HEK293T (cell line): ENCODE results near the gene CAMSAP1.

Source experiments
- ARNT ChIP-seq: fragments of 450-650 bp; IDR thresholded peaks from 2 replicates; pipeline ENCODE4 v1.6.1; 2017; ENCODE audit warnings: mild to moderate bottlenecking
- BHLHE40 ChIP-seq: fragments of 450-650 bp; IDR thresholded peaks from 2 replicates; pipeline ENCODE4 v1.6.1; 2016; ENCODE audit warnings: mild to moderate bottlenecking, moderate library complexity, borderline replicate concordance
- ELF4 ChIP-seq: fragments of 450-650 bp; IDR thresholded peaks from 2 replicates; pipeline ENCODE4 v1.6.1; 2017; ENCODE audit warnings: antibody characterized with exemption
- FOXK2 ChIP-seq: fragments of 450-650 bp; IDR thresholded peaks from 2 replicates; pipeline ENCODE4 v1.6.1; 2016; ENCODE audit warnings: mild to moderate bottlenecking
- FOXM1 ChIP-seq: fragments of 450-650 bp; IDR thresholded peaks from 2 replicates; pipeline ENCODE4 v1.6.1; 2017; ENCODE audit warnings: mild to moderate bottlenecking, borderline replicate concordance
- L3MBTL2 ChIP-seq: fragments of 450-650 bp; conservative IDR thresholded peaks from 2 replicates; pipeline ENCODE4 v1.6.1; 2016; ENCODE audit warnings: mild to moderate bottlenecking
- NFRKB ChIP-seq: fragments of 450-650 bp; IDR thresholded peaks from 2 replicates; pipeline ENCODE4 v1.6.1; 2016; ENCODE audit warnings: mild to moderate bottlenecking, moderate library complexity
- SP1 ChIP-seq: fragments of 450-650 bp; IDR thresholded peaks from 2 replicates; pipeline ENCODE4 v1.6.1; 2017
- TARDBP ChIP-seq: fragments of 450-650 bp; IDR thresholded peaks from 2 replicates; pipeline ENCODE4 v1.6.1; 2016
- TF ChIP-seq, protein P1 (sequence below): fragments of 450-650 bp; IDR thresholded peaks from 2 replicates; pipeline ENCODE4 v1.6.1; 2016

- TF ChIP-seq SP1 (no peak), ARNT (no peak), ELF4 (no peak), BHLHE40 (no peak), TARDBP (no peak), FOXK2 (no peak), NFRKB (no peak), FOXM1 (no peak), L3MBTL2 (peak; percentile 89)
- TF ChIP-seq, protein P1, sequence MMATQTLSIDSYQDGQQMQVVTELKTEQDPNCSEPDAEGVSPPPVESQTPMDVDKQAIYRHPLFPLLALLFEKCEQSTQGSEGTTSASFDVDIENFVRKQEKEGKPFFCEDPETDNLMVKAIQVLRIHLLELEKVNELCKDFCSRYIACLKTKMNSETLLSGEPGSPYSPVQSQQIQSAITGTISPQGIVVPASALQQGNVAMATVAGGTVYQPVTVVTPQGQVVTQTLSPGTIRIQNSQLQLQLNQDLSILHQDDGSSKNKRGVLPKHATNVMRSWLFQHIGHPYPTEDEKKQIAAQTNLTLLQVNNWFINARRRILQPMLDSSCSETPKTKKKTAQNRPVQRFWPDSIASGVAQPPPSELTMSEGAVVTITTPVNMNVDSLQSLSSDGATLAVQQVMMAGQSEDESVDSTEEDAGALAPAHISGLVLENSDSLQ, result no peak
These were observed 877 bp upstream of the CAMSAP1 start for GRCh38 chr9:135908093-135908753.
